Right lobe of liver (tissue), 6 donors: ENCODE results near the gene ATP2A1. TPM values are rescaled to one million over a fixed set of nuclear protein-coding genes. Genes with fewer than 3 reads are reported as not detected.

Experiments used
- ATAC-seq, 4 donors: fragments of 200-7000 bp; cut with Tn5 transposase; one replicate each; pipeline ENCODE4 v1.9.1; 2020; ENCODE audit warnings: mild to moderate bottlenecking in 4 of 4, moderate library complexity in 4 of 4
- DNase-seq, 3 donors: peaks; one replicate each; pipeline ENCODE4 v3.0.0-alpha.2; 2020
- H3K27ac ChIP-seq, 3 donors: fragments of 200-600 bp; one replicate each; pipeline ENCODE4 v1.8.0; 2022
- H3K27me3 ChIP-seq, 2 donors: fragments of 200-600 bp; one replicate each; pipeline ENCODE4 v1.8.0; 2022
- H3K36me3 ChIP-seq, 4 donors: fragments of 200-600 bp; sonication (generic) in 1 of 4; one replicate each; pipeline versions ENCODE4 v1.5.1 to v1.8.0; 2017 to 2022; ENCODE audit warnings: control low read depth in 1 of 4
- H3K4me1 ChIP-seq, 4 donors: fragments of 200-600 bp; sonication (generic) in 1 of 4; one replicate each; pipeline versions ENCODE4 v1.5.1 to v1.8.0; 2017 to 2022; ENCODE audit warnings: control low read depth in 1 of 4
- H3K4me3 ChIP-seq, 3 donors: fragments of 200-600 bp; one replicate each; pipeline ENCODE4 v1.8.0; 2022
- H3K9me3 ChIP-seq, 4 donors: fragments of 200-600 bp; sonication (generic) in 1 of 4; one replicate each; pipeline versions ENCODE4 v1.5.1 to v1.8.0; 2017 to 2022; ENCODE audit warnings: control low read depth in 1 of 4
- CTCF ChIP-seq, 4 donors: fragments of 200-600 bp in 3 of 4; fragments of 450-650 bp in 1 of 4; IDR thresholded peaks; one replicate each; pipeline versions ENCODE4 v1.5.1 to v1.8.0; 2016 to 2022; ENCODE audit warnings: antibody characterized with exemption in 4 of 4, mild to moderate bottlenecking in 2 of 4
- POLR2A ChIP-seq: fragments of 450-650 bp; IDR thresholded peaks from one replicate; pipeline ENCODE4 v1.6.1; 2017; ENCODE audit warnings: antibody characterized with exemption, mild to moderate bottlenecking
- WGBS: methylation state at CpG from one replicate; pipeline ENCODE4 v1.1.6; 2018; ENCODE audit warnings: low coverage, low lambda C conversion rate; ENCODE audit not compliant: insufficient coverage; ENCODE audit errors: missing lambda C conversion rate; 5-methylcytosine and 5-hydroxymethylcytosine counted together
- intact Hi-C, 2 donors: fragments of 100-400 bp; cut with DNase I; formaldehyde crosslinking; loops; one replicate each; pipeline versions ENCODE4 v1.11.2 to v1.14.1; 2022
- long read RNA-seq: library from polyadenylated mRNA; unstranded; transcript quantifications from one replicate; pipeline ENCODE4 v2.0.0, GENCODE V29; 2019
- total RNA-seq, 6 experiments: library from RNA; depleted of rRNA in 2 of 6; stranded (reverse); fragments of >200 nt in 2 of 6; fragmentation: NEBNext Ultra II Directional in 3 of 6; extraction: Animal tissue kit (Norgen Biotek cat#: 25700) in 3 of 6; gene quantifications; one replicate each; pipeline versions ENCODE4 v1.1.0 to v1.2.4, GENCODE V29; 2016 to 2023
- donor health status: DM: no; HTN: yes; CAD: no.
- donor health status: DM: no; HTN: no; CAD: no.
- donor health status: DM: no; HTN: no; CAD: no.
- donor health status: DM: no; HTN: yes; CAD: no.
- donor health status: DM: no; HTN: yes; CAD: no.

ATP2A1 gene
- total RNA-seq: 1 to 10 TPM in 2 of 6 experiments, under 1 TPM in 4; 0.42 to 3.6 (median 0.77) TPM
- long read RNA-seq: 0 reads

DNA sequence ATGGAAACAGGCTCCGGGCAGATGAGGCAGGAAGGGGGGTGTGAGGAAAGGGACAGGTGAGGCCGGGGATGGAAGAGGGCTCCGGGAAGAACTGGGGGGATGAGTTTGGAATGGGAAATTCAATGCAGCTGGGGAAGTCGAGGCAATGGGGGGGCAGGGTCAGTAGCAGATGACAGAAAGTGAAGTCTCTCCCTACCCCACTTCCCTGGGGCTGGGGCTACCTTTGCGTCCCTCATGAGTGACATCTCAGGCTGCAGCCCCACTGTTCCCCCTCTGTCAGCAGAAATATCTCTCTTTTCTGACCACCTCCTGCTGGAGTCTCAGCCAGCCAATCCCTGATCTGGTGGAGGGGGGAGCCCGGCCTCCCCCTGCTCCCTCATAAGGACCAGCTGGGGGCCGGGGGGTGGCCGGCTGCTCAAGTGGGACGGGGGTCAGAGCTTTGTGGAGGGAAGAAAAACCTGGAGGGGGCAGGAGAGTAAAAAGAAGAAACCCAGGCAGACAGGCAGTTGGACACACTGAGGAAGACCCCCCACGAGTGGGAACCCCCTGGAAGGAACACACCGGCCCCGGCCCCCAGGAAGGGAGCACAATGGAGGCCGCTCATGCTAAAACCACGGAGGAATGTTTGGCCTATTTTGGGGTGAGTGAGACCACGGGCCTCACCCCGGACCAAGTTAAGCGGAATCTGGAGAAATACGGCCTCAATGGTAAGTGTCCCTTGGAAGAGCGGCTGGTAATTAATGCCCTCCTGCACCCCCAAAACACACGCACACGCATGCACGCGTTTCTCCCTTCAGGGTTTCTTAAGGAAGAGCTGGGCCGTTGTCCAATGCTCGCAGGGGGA is at the start of gene ATP2A1:
Gene ATP2A1 (plus strand): TSS at position 406 of the 844 bp plus-strand sequence. CDS start 184 bp downstream, at position 590.
- Histone ChIP-seq H3K4me1 (peaks cover 0 to 6% (median 3%) of the 10 kb centered on the region in 4 donors), H3K36me3 (peaks cover 0 to 2% (median 0%) of the 10 kb centered on the region in 4 donors), H3K27ac (no peak within 1 kb of the TSS), H3K4me3 (peak within 1 kb of the TSS; percentile 50 to 62 (median 51)), H3K9me3 (no peaks in the 10 kb centered on the region), H3K27me3 (no peaks in the 10 kb centered on the region)
- DNase-seq (no peak), ATAC-seq (no peak)
- intact Hi-C loops: no loop called here
- no peak for TF ChIP-seq POLR2A
- TF ChIP-seq CTCF (IDR thresholded peaks at IDR 0.05): no peak
- 64% methylated on average over 18 of the region's 25 CpGs for WGBS

GRCh38 chr16:28829747-28830146 is 48.5 kb upstream of the ATP2A1 start:
- 89% methylated on average over 13 of the region's 13 CpGs for WGBS
- H3K27ac ChIP-seq: no peak overlapping the region
- H3K9me3 ChIP-seq: no peaks in the 10 kb centered on the region
- H3K36me3 ChIP-seq: peaks cover 29 to 98% (median 72%) of the 10 kb centered on the region in 4 donors
- peak in 1 of 3 donors; percentile 13 for DNase-seq
- no peak overlapping the region for H3K4me3 ChIP-seq
- intact Hi-C loops: no loop called here
- ATAC-seq: no peak
- H3K4me1 ChIP-seq: peaks cover 0 to 13% (median 6%) of the 10 kb centered on the region in 4 donors
- no peaks in the 10 kb centered on the region for H3K27me3 ChIP-seq
- TF ChIP-seq POLR2A (no peak), CTCF (IDR thresholded peaks at IDR 0.05) (no peak)

DNA sequence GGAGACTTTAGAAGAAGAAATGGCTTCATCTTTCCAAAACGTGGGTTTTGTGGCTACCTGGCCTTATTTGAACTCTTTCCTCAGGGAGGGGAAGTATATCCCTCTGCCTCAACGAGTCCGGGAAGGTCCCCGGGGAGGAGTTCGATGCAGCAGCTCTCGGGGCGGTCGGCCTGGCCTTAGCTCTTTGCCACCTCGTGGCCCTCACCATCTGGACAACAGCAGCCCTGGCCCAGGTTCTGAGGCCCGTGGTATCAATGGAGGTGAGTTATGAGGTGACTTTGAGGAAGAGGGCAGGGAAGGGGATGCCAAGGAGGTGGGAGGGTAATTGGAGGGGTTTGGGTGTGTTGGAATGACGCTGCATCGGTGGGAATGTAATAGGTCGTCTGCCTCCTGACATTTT is 47.8 kb upstream of the ATP2A1 start:
- Histone ChIP-seq H3K4me3 (no peak overlapping the region), H3K36me3 (peaks cover 32 to 100% (median 78%) of the 10 kb centered on the region in 4 donors), H3K4me1 (peaks cover 0 to 5% (median 2%) of the 10 kb centered on the region in 4 donors), H3K27ac (no peak overlapping the region), H3K9me3 (no peaks in the 10 kb centered on the region), H3K27me3 (no peaks in the 10 kb centered on the region)
- DNase-seq: no peak
- no peak for TF ChIP-seq POLR2A
- intact Hi-C loops: no loop called here
- 69% methylated on average over 2 of the region's 13 CpGs for WGBS
- ATAC-seq: no peak

DNA sequence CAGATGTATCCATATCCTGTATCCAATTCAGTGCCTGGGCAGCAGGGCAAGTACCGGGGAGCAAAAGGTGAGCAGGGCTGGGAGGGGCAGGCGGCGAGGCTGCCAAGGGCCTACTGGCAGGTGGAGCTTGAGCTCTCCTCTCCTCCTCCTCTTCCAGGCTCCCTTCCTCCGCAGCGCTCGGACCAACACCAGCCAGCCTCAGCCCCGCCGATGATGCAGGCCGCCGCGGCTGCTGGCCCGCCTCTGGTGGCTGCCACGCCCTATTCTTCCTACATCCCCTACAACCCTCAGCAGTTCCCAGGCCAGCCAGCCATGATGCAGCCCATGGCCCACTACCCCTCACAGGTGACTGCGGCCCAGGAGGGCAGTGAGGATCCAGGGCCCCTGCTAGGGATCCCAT is 43.9 kb upstream of the ATP2A1 start:
- no peak for TF ChIP-seq POLR2A
- no peak for TF ChIP-seq CTCF (IDR thresholded peaks at IDR 0.05)
- Histone ChIP-seq H3K27me3 (no peaks in the 10 kb centered on the region), H3K27ac (no peak overlapping the region), H3K9me3 (no peaks in the 10 kb centered on the region), H3K4me1 (no peaks in the 10 kb centered on the region), H3K4me3 (no peak overlapping the region), H3K36me3 (peaks cover 29 to 83% (median 66%) of the 10 kb centered on the region in 4 donors)
- WGBS: 96% methylated on average over 5 of the region's 14 CpGs
- no peak for ATAC-seq
- intact Hi-C loops: no loop called here
- no peak for DNase-seq
